ENCODE results near the gene FNDC3A.

FNDC3A gene

GRCh38 chr13:48975856-48976575 lies at the start of gene FNDC3A:
Gene FNDC3A (plus strand): TSS chr13:48975912. CDS start chr13:49006191, 30,279 bp downstream.
- DNase-seq (ENCODE audit: low read depth): peak; percentile 71

- DNase-seq (ENCODE audit: low read depth): no peak
These were observed 46.8 kb upstream of the FNDC3A start for GRCh38 chr13:48928757-48929430.

GRCh38 chr13:48930918-48931317 lies 44.8 kb upstream of the FNDC3A start:
- DNase-seq (ENCODE audit: low read depth): no peak

GRCh38 chr13:48938308-48938943 lies 37.3 kb upstream of the FNDC3A start:
- no peak for DNase-seq (ENCODE audit: low read depth)

- no peak for DNase-seq (ENCODE audit: low read depth)
These were observed 36.0 kb upstream of the FNDC3A start for GRCh38 chr13:48939728-48940127.

GRCh38 chr13:48942131-48942530 lies 33.6 kb upstream of the FNDC3A start:
- no peak for DNase-seq (ENCODE audit: low read depth)

GRCh38 chr13:48944221-48944620 lies 31.5 kb upstream of the FNDC3A start:
- no peak for DNase-seq (ENCODE audit: low read depth)

- no peak for DNase-seq (ENCODE audit: low read depth)
These were observed 30.1 kb upstream of the FNDC3A start for GRCh38 chr13:48945626-48946025.

- DNase-seq (ENCODE audit: low read depth): no peak
These were observed 29.5 kb upstream of the FNDC3A start for GRCh38 chr13:48946163-48946562.

- no peak for DNase-seq (ENCODE audit: low read depth)
These were observed 25.9 kb upstream of the FNDC3A start for GRCh38 chr13:48949566-48950500.

- no peak for DNase-seq (ENCODE audit: low read depth)
These were observed 25.2 kb upstream of the FNDC3A start for GRCh38 chr13:48950501-48950875.

GRCh38 chr13:48954081-48954480 lies 21.6 kb upstream of the FNDC3A start:
- no peak for DNase-seq (ENCODE audit: low read depth)

- no peak for DNase-seq (ENCODE audit: low read depth)
These were observed 20.2 kb upstream of the FNDC3A start for GRCh38 chr13:48955536-48955935.

GRCh38 chr13:48961379-48961778 lies 14.3 kb upstream of the FNDC3A start:
- DNase-seq (ENCODE audit: low read depth): no peak

GRCh38 chr13:48962281-48962680 lies 13.4 kb upstream of the FNDC3A start:
- DNase-seq (ENCODE audit: low read depth): no peak

- no peak for DNase-seq (ENCODE audit: low read depth)
These were observed 10.0 kb upstream of the FNDC3A start for GRCh38 chr13:48965736-48966135.

- DNase-seq (ENCODE audit: low read depth): no peak
These were observed 6.0 kb upstream of the FNDC3A start for GRCh38 chr13:48969685-48970084.

GRCh38 chr13:48973845-48974431 lies 1.8 kb upstream of the FNDC3A start:
- DNase-seq (ENCODE audit: low read depth): no peak

- peak; percentile 21 for DNase-seq (ENCODE audit: low read depth)
These were observed 434 bp upstream of the FNDC3A start for GRCh38 chr13:48975101-48975855.

- DNase-seq (ENCODE audit: low read depth): no peak
These were observed 1.0 kb downstream of the FNDC3A start for GRCh38 chr13:48976576-48977285.
